GM23338 (cell line): ENCODE data around the gene COX4I2. TPM values are rescaled to one million over a fixed set of nuclear protein-coding genes. Genes with fewer than 3 reads are reported as not detected.

Source experiments
- ATAC-seq: fragments of 200-7000 bp; cut with Tn5 transposase; 3 replicates; pipeline ENCODE4 v1.9.1; 2020
- DNase-seq: peaks from one replicate; pipeline ENCODE4 v3.0.0-alpha.2; 2015; ENCODE audit warnings: low spot score
- H2AFZ ChIP-seq: fragments of 200-600 bp; sonication (generic); 2 replicates; pipeline ENCODE4 v1.8.0; 2016; ENCODE audit warnings: antibody characterized with exemption, mild to moderate bottlenecking, moderate library complexity
- H3F3A ChIP-seq: fragments of 200-600 bp; sonication (generic); replicated peaks from 2 replicates; pipeline ENCODE4 v1.8.0; 2017; ENCODE audit warnings: antibody characterized with exemption, mixed run types, low read depth
- H3K27ac ChIP-seq: fragments of 200-600 bp; sonication (generic); 2 replicates; pipeline ENCODE4 v1.6.1; 2016; ENCODE audit warnings: low read depth
- H3K27me3 ChIP-seq: fragments of 200-600 bp; sonication (generic); 2 replicates; pipeline ENCODE4 v1.8.0; 2016; ENCODE audit warnings: mild to moderate bottlenecking, mixed run types, moderate library complexity; ENCODE audit not compliant: insufficient read depth
- H3K36me3 ChIP-seq: fragments of 200-600 bp; sonication (generic); 2 replicates; pipeline ENCODE4 v1.8.0; 2016; ENCODE audit warnings: mild to moderate bottlenecking; ENCODE audit not compliant: insufficient read depth
- H3K4me1 ChIP-seq: fragments of 200-600 bp; sonication (generic); 2 replicates; pipeline ENCODE4 v1.8.0; 2016; ENCODE audit warnings: mild to moderate bottlenecking, moderate library complexity; ENCODE audit not compliant: insufficient read depth
- H3K4me2 ChIP-seq: fragments of 200-600 bp; sonication (generic); 2 replicates; pipeline ENCODE4 v1.7.1; 2017; ENCODE audit warnings: mixed run types
- H3K4me3 ChIP-seq: fragments of 200-600 bp; sonication (generic); 2 replicates; pipeline ENCODE4 v1.6.1; 2016; ENCODE audit warnings: mixed run types
- H3K79me2 ChIP-seq: fragments of 200-600 bp; sonication (generic); replicated peaks from 2 replicates; pipeline ENCODE4 v1.8.0; 2017; ENCODE audit warnings: mild to moderate bottlenecking; ENCODE audit not compliant: insufficient read depth
- H3K9me2 ChIP-seq: fragments of 200-600 bp; sonication (generic); 2 replicates; pipeline ENCODE4 v1.8.0; 2017; ENCODE audit not compliant: insufficient read depth
- H4K20me1 ChIP-seq: fragments of 200-600 bp; sonication (generic); replicated peaks from 2 replicates; pipeline ENCODE4 v1.8.0; 2017; ENCODE audit warnings: mild to moderate bottlenecking; ENCODE audit not compliant: insufficient read depth
- H3K27ac Mint-ChIP-seq: 2 replicates; pipeline ENCODE4 v1.8.0; 2020; ENCODE audit warnings: inconsistent platforms, mild to moderate bottlenecking, moderate library complexity, mixed read lengths
- H3K27me3 Mint-ChIP-seq: 3 replicates; pipeline ENCODE4 v1.8.0; 2022; ENCODE audit warnings: low read depth, mild to moderate bottlenecking, moderate library complexity, mixed read lengths, inconsistent platforms; ENCODE audit not compliant: insufficient read depth, poor library complexity
- H3K36me3 Mint-ChIP-seq: 3 replicates; pipeline ENCODE4 v1.8.0; 2021; ENCODE audit warnings: low read depth, mild to moderate bottlenecking, inconsistent platforms, moderate library complexity, mixed read lengths
- H3K4me1 Mint-ChIP-seq: 3 replicates; pipeline ENCODE4 v1.8.0; 2020; ENCODE audit warnings: mild to moderate bottlenecking, inconsistent platforms, mixed read lengths
- H3K4me3 Mint-ChIP-seq: 3 replicates; pipeline ENCODE4 v1.8.0; 2021; ENCODE audit warnings: moderate library complexity, mild to moderate bottlenecking, inconsistent platforms, mixed read lengths
- H3K9me3 Mint-ChIP-seq: 3 replicates; pipeline ENCODE4 v1.8.0; 2020; ENCODE audit warnings: moderate library complexity, mild to moderate bottlenecking, inconsistent platforms, mixed read lengths
- CREB1 ChIP-seq: fragments of 250-450 bp; sonication (Bioruptor Pico); IDR thresholded peaks from 2 replicates; pipeline ENCODE4 v1.5.0; 2020; ENCODE audit warnings: low read depth, mild to moderate bottlenecking, moderate library complexity
- CTCF ChIP-seq, 2 experiments: fragments of 200-600 bp in 1 of 2; sonication (generic) in 1 of 2; conservative IDR thresholded peaks; 2 replicates each; pipeline versions ENCODE4 v1.5.1 to v1.6.1; 2016 to 2017; ENCODE audit warnings: antibody characterized with exemption in 2 of 2, low read depth in 2 of 2, mild to moderate bottlenecking in 2 of 2, moderate library complexity in 1 of 2
- ETS1 ChIP-seq: IDR thresholded peaks from 2 replicates; pipeline ENCODE4 v1.6.1; 2016; ENCODE audit warnings: antibody characterized with exemption
- JUNB ChIP-seq: IDR thresholded peaks from one replicate; pipeline ENCODE4 v1.6.1; 2016; ENCODE audit warnings: antibody characterized with exemption; ENCODE audit not compliant: unreplicated experiment
- NANOG ChIP-seq: IDR thresholded peaks from 2 replicates; pipeline ENCODE4 v1.6.1; 2016; ENCODE audit warnings: antibody characterized with exemption, borderline replicate concordance
- POLR2AphosphoS5 ChIP-seq: IDR thresholded peaks from 2 replicates; pipeline ENCODE4 v1.6.1; 2016; ENCODE audit warnings: antibody characterized with exemption, low read depth
- REST ChIP-seq: IDR thresholded peaks from one replicate; pipeline ENCODE4 v1.6.1; 2018; ENCODE audit warnings: antibody characterized with exemption; ENCODE audit not compliant: unreplicated experiment
- STAT1 ChIP-seq: IDR thresholded peaks from one replicate; pipeline ENCODE4 v1.6.1; 2016; ENCODE audit warnings: antibody characterized with exemption; ENCODE audit not compliant: unreplicated experiment
- ZNF114 ChIP-seq: fragments of 250-450 bp; sonication (Bioruptor Pico); IDR thresholded peaks from 2 replicates; pipeline ENCODE4 v1.5.0; 2020; ENCODE audit warnings: mild to moderate bottlenecking, moderate library complexity
- ZNF331 ChIP-seq: fragments of 250-450 bp; sonication (Bioruptor Pico); IDR thresholded peaks from 2 replicates; pipeline ENCODE4 v1.5.0; 2020; ENCODE audit warnings: low read depth, mild to moderate bottlenecking, moderate library complexity
- polyA plus RNA-seq: library from polyadenylated mRNA; unstranded; fragments of >200 nt; fragmentation: Nextera tagmentation; extraction: Ambion mirVana; gene quantifications from 2 replicates; pipeline ENCODE4 v1.2.1, GENCODE V29; 2016
- total RNA-seq: library from RNA; depleted of rRNA; stranded (reverse); fragments of >200 nt; shearing (Covaris generic); gene quantifications from 2 replicates; pipeline ENCODE4 v1.2.3, GENCODE V29; 2014

COX4I2 gene
- total and polyA plus RNA-seq, 2 experiments from 2014 or later, result 0.63 TPM; not detected in 1

GRCh38 chr20:31679357-31680285 is 41.9 kb downstream of the COX4I2 start:
- Histone ChIP-seq H3K27me3 (no peaks in the 10 kb centered on the region), H3K4me3 (no peak overlapping the region), H4K20me1 (peaks cover 31% of the 10 kb centered on the region), H3K9me2 (no peaks in the 10 kb centered on the region; the same call in 1 of the 2 replicates), H2AFZ (no peak overlapping the region), H3K79me2 (peaks cover 71% of the 10 kb centered on the region), H3F3A (peaks cover 38% of the 10 kb centered on the region), H3K4me1 (peaks cover 17% of the 10 kb centered on the region), H3K27ac (peak overlapping the region; percentile 40), H3K36me3 (0 out of 2 replicates have a peak, but pooled peaks cover 12% of the 10 kb centered on the region), H3K4me2 (0 out of 2 replicates have a peak overlapping the region, but pooled peaks have one; percentile 57)
- peaks cover 12% of the 10 kb centered on the region for H3K36me3 Mint-ChIP-seq
- peaks cover 22% of the 10 kb centered on the region for H3K4me1 Mint-ChIP-seq
- ATAC-seq (no peak), DNase-seq (no peak)
- H3K9me3 Mint-ChIP-seq, result no peaks in the 10 kb centered on the region
- H3K27me3 Mint-ChIP-seq, result peaks cover 5% of the 10 kb centered on the region
- 0 out of 2 replicates have a peak overlapping the region, but pooled peaks have one; percentile 14 for H3K27ac Mint-ChIP-seq
- no peak overlapping the region for H3K4me3 Mint-ChIP-seq
- TF ChIP-seq ZNF331 (CRISPR knock-in tag), result no peak

GRCh38 chr20:31680286-31681127 is 42.8 kb downstream of the COX4I2 start:
- DNase-seq (no peak), ATAC-seq (no peak)
- H3K4me1 Mint-ChIP-seq, result peaks cover 20% of the 10 kb centered on the region
- Histone ChIP-seq H3K36me3 (0 out of 2 replicates have a peak, but pooled peaks cover 12% of the 10 kb centered on the region), H3K4me1 (peaks cover 17% of the 10 kb centered on the region), H3K4me3 (no peak overlapping the region), H3K9me2 (no peaks in the 10 kb centered on the region; the same call in 1 of the 2 replicates), H3K79me2 (peaks cover 74% of the 10 kb centered on the region), H3K27me3 (no peaks in the 10 kb centered on the region), H3K27ac (peak overlapping the region; percentile 40; the same call in 1 of the 2 replicates), H3F3A (peaks cover 37% of the 10 kb centered on the region), H2AFZ (no peak overlapping the region), H3K4me2 (no peak overlapping the region), H4K20me1 (peaks cover 33% of the 10 kb centered on the region)
- H3K4me3 Mint-ChIP-seq, result no peak overlapping the region
- peaks cover 12% of the 10 kb centered on the region for H3K36me3 Mint-ChIP-seq
- H3K27ac Mint-ChIP-seq, result no peak overlapping the region
- no peaks in the 10 kb centered on the region for H3K9me3 Mint-ChIP-seq
- peaks cover 2% of the 10 kb centered on the region for H3K27me3 Mint-ChIP-seq
- TF ChIP-seq CREB1 (no peak), CTCF (conservative IDR thresholded peaks at IDR 0.05; ENCODE audit: low read depth in 2 of 2) (no peak), ETS1 (no peak), REST (no peak), POLR2AphosphoS5 (no peak), STAT1 (no peak), ZNF331 (CRISPR knock-in tag) (no peak), JUNB (no peak), NANOG (no peak), ZNF114 (CRISPR knock-in tag) (no peak)
